ENCODE data around the gene FAM98B.
"Not testable (repeated sequence)": the region's sequence is repeated elsewhere in the genome, so short reads cannot be mapped to it uniquely, and the experiment has no call there.

The FAM98B gene

DNA sequence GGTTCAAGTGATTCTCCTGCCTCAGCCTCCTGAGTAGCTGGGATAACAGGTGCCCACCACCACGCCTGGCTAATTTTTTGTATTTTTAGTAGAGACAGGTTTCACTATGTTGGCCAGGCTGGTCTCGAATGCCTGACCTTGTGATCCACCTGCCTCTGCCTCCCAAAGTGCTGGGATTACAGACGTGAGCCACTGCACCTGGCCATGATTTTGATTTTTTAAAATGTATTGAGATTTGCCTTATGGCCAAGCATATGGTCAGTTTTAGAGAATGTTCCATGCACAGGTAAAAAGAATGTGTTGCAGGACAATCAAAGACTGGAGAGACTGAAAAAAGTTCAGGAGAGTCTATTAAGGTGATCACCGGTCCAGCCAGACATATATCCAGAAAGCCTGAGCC, 16.3 kb upstream of the FAM98B start:
- H3K27ac ChIP-seq (ENCODE audit: low read depth, low read length); H3K27me3 ChIP-seq (ENCODE audit: control insufficient read depth, insufficient read depth, low read length); H3K4me1 ChIP-seq (ENCODE audit: control insufficient read depth, insufficient read depth, low read length); H3K36me3 ChIP-seq (ENCODE audit: control insufficient read depth, insufficient read depth, low read length); H3K9ac ChIP-seq (ENCODE audit: low read length); H3K4me3 ChIP-seq (ENCODE audit: low read length): not testable (repeated sequence)

- H3K36me3 ChIP-seq (ENCODE audit: control insufficient read depth, insufficient read depth, low read length): no peaks in the 10 kb centered on the region
- H3K27me3 ChIP-seq (ENCODE audit: control insufficient read depth, insufficient read depth, low read length): no peaks in the 10 kb centered on the region
- no peak overlapping the region for H3K9ac ChIP-seq (ENCODE audit: low read length)
- no peak overlapping the region for H3K4me3 ChIP-seq (ENCODE audit: low read length)
- no peak overlapping the region for H3K27ac ChIP-seq (ENCODE audit: low read depth, low read length)
- no peaks in the 10 kb centered on the region for H3K4me1 ChIP-seq (ENCODE audit: control insufficient read depth, insufficient read depth, low read length)
These were observed 15.6 kb upstream of the FAM98B start for GRCh38 chr15:38438031-38438986.

GRCh38 chr15:38440353-38441129, 13.4 kb upstream of the FAM98B start:
- no peak overlapping the region for H3K4me3 ChIP-seq (ENCODE audit: low read length)
- no peaks in the 10 kb centered on the region for H3K27me3 ChIP-seq (ENCODE audit: control insufficient read depth, insufficient read depth, low read length)
- no peaks in the 10 kb centered on the region for H3K36me3 ChIP-seq (ENCODE audit: control insufficient read depth, insufficient read depth, low read length)
- H3K27ac ChIP-seq (ENCODE audit: low read depth, low read length): no peak overlapping the region
- no peaks in the 10 kb centered on the region for H3K4me1 ChIP-seq (ENCODE audit: control insufficient read depth, insufficient read depth, low read length)
- H3K9ac ChIP-seq (ENCODE audit: low read length): no peak overlapping the region

DNA sequence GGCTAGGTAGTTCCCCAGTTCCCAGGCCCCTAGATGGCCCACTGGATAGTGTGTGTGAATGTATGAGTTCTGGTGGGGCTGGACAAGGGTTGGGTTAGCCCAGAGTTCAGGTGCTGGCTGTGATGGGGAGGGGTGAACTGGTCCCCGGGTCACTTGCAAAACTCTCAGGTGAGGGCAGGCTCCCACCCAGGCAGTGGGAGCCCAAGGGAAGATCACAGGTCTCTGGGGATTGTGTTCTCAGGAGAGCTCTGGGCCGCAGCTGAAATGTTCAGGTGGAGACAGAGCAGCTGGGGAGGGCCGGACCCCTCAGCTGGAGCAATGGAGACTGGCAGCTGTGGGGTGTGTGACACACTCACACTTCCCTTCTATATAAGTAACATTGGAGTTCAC, 12.8 kb upstream of the FAM98B start:
- Histone ChIP-seq H3K4me1 (ENCODE audit: control insufficient read depth, insufficient read depth, low read length) (no peaks in the 10 kb centered on the region), H3K4me3 (ENCODE audit: low read length) (no peak overlapping the region)

DNA sequence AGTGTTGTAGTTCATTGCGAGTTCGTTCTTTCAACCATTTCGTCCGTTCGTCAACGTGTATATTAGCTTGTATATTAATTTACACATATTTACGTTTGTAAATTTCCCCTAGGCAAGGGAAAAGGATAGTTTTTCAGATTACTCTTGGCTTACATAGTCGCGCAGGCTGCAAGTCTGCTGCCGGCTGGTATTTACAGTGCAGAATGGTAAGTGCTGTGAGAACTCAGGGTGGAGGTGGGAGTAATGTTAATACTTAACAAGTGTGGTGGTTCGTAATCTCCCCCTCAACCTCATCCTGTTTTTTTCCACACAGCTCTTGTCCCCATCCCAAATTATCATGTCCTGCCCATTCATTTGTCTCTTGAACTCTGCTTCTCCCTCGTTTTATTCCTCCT, 766 bp downstream of the FAM98B start:
- no peaks in the 10 kb centered on the region for H3K27me3 ChIP-seq (ENCODE audit: control insufficient read depth, insufficient read depth, low read length)
- H3K4me3 ChIP-seq (ENCODE audit: low read length): peak overlapping the region; percentile 99
- H3K4me1 ChIP-seq (ENCODE audit: control insufficient read depth, insufficient read depth, low read length): peaks cover 7% of the 10 kb centered on the region
- H3K9ac ChIP-seq (ENCODE audit: low read length): peak overlapping the region; percentile 99
- peak overlapping the region; percentile 96 for H3K27ac ChIP-seq (ENCODE audit: low read depth, low read length)
- no peaks in the 10 kb centered on the region for H3K36me3 ChIP-seq (ENCODE audit: control insufficient read depth, insufficient read depth, low read length)

More for the DNA sequence above, 12.8 kb upstream of the FAM98B start:
- H3K27ac ChIP-seq (ENCODE audit: low read depth, low read length): no peak overlapping the region
- no peak overlapping the region for H3K9ac ChIP-seq (ENCODE audit: low read length)
- no peaks in the 10 kb centered on the region for H3K36me3 ChIP-seq (ENCODE audit: control insufficient read depth, insufficient read depth, low read length)
- H3K27me3 ChIP-seq (ENCODE audit: control insufficient read depth, insufficient read depth, low read length): no peaks in the 10 kb centered on the region

GRCh38 chr15:38455092-38455491, 1.2 kb downstream of the FAM98B start:
- no peak overlapping the region for H3K27ac ChIP-seq (ENCODE audit: low read depth, low read length)
- peaks cover 7% of the 10 kb centered on the region for H3K4me1 ChIP-seq (ENCODE audit: control insufficient read depth, insufficient read depth, low read length)
- H3K9ac ChIP-seq (ENCODE audit: low read length): peak overlapping the region; percentile 99
- H3K4me3 ChIP-seq (ENCODE audit: low read length): peak overlapping the region; percentile 99
- H3K27me3 ChIP-seq (ENCODE audit: control insufficient read depth, insufficient read depth, low read length): no peaks in the 10 kb centered on the region
- H3K36me3 ChIP-seq (ENCODE audit: control insufficient read depth, insufficient read depth, low read length): no peaks in the 10 kb centered on the region

GRCh38 chr15:38458646-38459045, 4.7 kb downstream of the FAM98B start:
- Histone ChIP-seq H3K27me3 (ENCODE audit: control insufficient read depth, insufficient read depth, low read length) (no peaks in the 10 kb centered on the region), H3K27ac (ENCODE audit: low read depth, low read length) (no peak overlapping the region), H3K36me3 (ENCODE audit: control insufficient read depth, insufficient read depth, low read length) (no peaks in the 10 kb centered on the region), H3K4me1 (ENCODE audit: control insufficient read depth, insufficient read depth, low read length) (peaks cover 7% of the 10 kb centered on the region), H3K4me3 (ENCODE audit: low read length) (no peak overlapping the region), H3K9ac (ENCODE audit: low read length) (no peak overlapping the region)

DNA sequence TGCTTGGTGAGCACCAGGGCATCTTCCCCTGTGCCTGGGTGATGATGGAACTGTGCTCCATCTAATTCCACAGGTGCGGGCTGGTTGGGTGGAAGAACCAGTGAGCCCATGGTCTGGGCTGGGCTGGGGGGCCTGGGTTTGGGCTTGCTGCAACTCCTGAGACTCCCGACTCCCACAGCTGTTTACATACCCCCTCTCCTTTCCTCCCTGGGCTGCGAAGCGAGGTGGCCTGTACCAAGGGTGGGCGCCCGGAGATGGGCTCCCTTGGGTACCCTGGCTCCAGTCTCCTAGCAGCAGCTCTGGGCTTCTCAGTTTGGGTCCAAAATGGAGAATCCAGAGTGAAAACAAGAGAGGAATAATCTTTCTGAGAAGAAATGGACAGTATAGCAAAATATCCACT, 5.6 kb downstream of the FAM98B start:
- Histone ChIP-seq H3K27me3 (ENCODE audit: control insufficient read depth, insufficient read depth, low read length) (no peaks in the 10 kb centered on the region), H3K27ac (ENCODE audit: low read depth, low read length) (no peak overlapping the region), H3K4me3 (ENCODE audit: low read length) (no peak overlapping the region), H3K9ac (ENCODE audit: low read length) (no peak overlapping the region), H3K36me3 (ENCODE audit: control insufficient read depth, insufficient read depth, low read length) (no peaks in the 10 kb centered on the region), H3K4me1 (ENCODE audit: control insufficient read depth, insufficient read depth, low read length) (peaks cover 7% of the 10 kb centered on the region)

DNA sequence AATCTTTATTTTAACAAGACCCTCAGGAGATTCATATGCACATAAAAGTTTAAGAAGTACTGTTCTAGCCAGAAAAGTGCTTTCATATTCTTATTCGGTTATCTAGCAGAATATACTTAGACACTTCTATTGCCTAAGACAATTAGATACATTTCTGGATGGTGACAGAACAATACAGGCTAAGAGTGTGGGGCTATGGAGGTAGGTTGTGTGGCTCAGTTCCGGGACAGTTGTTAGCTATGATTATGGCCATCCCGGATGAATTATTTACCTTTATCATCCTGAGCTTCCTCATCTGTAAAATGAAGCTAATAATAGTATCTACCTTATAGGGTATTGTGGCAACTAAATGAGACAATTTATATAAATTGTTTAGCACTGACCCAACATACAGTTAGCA, 6.6 kb downstream of the FAM98B start:
- H3K27me3 ChIP-seq (ENCODE audit: control insufficient read depth, insufficient read depth, low read length): no peaks in the 10 kb centered on the region
- no peak overlapping the region for H3K27ac ChIP-seq (ENCODE audit: low read depth, low read length)
- no peaks in the 10 kb centered on the region for H3K36me3 ChIP-seq (ENCODE audit: control insufficient read depth, insufficient read depth, low read length)
- no peaks in the 10 kb centered on the region for H3K4me1 ChIP-seq (ENCODE audit: control insufficient read depth, insufficient read depth, low read length)
- H3K9ac ChIP-seq (ENCODE audit: low read length): no peak overlapping the region
- H3K4me3 ChIP-seq (ENCODE audit: low read length): no peak overlapping the region

DNA sequence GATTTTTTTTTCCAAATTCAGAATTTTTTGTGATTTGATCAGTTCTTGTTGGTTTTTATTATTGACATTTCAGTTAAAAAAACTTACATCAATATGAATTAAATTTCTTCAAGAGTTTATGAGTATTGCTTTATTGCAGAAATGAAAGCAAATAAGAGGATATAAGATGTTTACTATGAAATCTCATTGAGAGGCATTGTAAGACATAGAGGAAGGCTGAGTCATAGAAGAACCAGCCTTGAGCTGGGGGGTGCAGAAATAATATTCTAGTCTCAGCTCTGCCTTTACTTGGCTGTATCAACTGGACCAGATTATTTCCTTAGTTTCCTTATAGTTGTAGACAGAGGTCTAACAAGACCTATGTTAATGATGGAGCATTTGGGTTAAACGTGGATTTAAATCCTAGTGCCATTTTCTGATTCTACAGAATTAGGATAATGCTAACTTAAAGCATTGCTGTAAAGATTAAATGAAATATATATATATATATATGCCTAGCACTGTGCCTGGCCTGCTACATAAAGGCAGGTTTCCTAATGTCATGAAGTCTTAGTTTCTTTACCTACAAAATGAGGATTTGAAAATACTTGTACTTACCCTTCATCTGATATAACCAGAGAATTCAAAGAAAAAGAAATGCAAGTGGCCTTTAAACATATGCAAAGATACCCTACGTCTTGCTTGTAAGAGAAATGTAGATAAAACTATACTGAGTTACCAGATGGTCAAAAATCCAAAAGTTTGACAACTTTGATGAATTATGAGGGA, 7.3 kb downstream of the FAM98B start:
- Histone ChIP-seq H3K27ac (ENCODE audit: low read depth, low read length) (no peak overlapping the region), H3K4me3 (ENCODE audit: low read length) (no peak overlapping the region), H3K36me3 (ENCODE audit: control insufficient read depth, insufficient read depth, low read length) (no peaks in the 10 kb centered on the region), H3K4me1 (ENCODE audit: control insufficient read depth, insufficient read depth, low read length) (no peaks in the 10 kb centered on the region), H3K27me3 (ENCODE audit: control insufficient read depth, insufficient read depth, low read length) (no peaks in the 10 kb centered on the region), H3K9ac (ENCODE audit: low read length) (no peak overlapping the region)

DNA sequence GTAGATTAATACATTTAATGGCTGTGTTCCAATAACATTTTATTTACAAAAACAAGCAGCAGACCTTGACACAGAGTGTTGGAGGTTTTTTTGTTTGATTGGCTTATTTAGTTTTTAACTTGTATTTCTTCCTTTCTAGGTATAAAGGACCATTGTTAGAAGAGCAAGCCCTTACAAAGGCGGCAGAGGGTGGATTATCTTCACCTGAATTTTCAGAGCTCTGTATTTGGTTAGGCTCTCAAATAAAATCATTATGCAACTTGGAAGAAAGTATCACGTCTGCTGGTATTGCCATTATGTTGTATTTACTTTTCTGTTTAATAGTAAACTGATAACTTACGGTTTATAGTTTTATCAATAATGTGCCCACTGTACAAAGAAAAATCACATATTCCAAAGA, 10.0 kb downstream of the FAM98B start:
- Histone ChIP-seq H3K9ac (ENCODE audit: low read length) (no peak overlapping the region), H3K4me1 (ENCODE audit: control insufficient read depth, insufficient read depth, low read length) (no peaks in the 10 kb centered on the region), H3K36me3 (ENCODE audit: control insufficient read depth, insufficient read depth, low read length) (no peaks in the 10 kb centered on the region), H3K27ac (ENCODE audit: low read depth, low read length) (no peak overlapping the region), H3K27me3 (ENCODE audit: control insufficient read depth, insufficient read depth, low read length) (no peaks in the 10 kb centered on the region), H3K4me3 (ENCODE audit: low read length) (no peak overlapping the region)

- Histone ChIP-seq H3K4me1 (ENCODE audit: control insufficient read depth, insufficient read depth, low read length) (no peaks in the 10 kb centered on the region), H3K27ac (ENCODE audit: low read depth, low read length) (no peak overlapping the region), H3K4me3 (ENCODE audit: low read length) (no peak overlapping the region), H3K27me3 (ENCODE audit: control insufficient read depth, insufficient read depth, low read length) (no peaks in the 10 kb centered on the region), H3K36me3 (ENCODE audit: control insufficient read depth, insufficient read depth, low read length) (no peaks in the 10 kb centered on the region), H3K9ac (ENCODE audit: low read length) (no peak overlapping the region)
These were observed 10.7 kb downstream of the FAM98B start for GRCh38 chr15:38464675-38465074.
